ENCODE results near the gene CLRN2.

DNA sequence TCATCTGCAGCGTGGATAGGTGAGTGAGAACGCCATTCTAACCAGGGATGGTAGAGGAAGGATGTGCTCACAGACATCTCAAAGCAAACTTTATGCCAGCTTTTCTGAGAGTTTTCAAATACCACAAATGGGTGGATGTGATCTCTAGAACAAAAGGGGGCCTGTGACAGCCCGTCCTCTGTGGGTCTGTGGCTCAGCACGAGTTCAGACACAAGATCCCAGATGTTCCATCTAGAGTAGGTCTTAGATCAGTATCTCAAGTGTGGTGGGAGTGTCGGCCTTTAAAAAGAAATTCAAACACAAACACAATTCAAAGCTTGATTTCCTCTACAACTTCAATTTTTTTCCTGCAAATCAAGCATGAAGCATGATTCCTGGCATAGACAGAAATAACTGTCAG, 25.8 kb upstream of the CLRN2 start:
- TF ChIP-seq, protein P1, sequence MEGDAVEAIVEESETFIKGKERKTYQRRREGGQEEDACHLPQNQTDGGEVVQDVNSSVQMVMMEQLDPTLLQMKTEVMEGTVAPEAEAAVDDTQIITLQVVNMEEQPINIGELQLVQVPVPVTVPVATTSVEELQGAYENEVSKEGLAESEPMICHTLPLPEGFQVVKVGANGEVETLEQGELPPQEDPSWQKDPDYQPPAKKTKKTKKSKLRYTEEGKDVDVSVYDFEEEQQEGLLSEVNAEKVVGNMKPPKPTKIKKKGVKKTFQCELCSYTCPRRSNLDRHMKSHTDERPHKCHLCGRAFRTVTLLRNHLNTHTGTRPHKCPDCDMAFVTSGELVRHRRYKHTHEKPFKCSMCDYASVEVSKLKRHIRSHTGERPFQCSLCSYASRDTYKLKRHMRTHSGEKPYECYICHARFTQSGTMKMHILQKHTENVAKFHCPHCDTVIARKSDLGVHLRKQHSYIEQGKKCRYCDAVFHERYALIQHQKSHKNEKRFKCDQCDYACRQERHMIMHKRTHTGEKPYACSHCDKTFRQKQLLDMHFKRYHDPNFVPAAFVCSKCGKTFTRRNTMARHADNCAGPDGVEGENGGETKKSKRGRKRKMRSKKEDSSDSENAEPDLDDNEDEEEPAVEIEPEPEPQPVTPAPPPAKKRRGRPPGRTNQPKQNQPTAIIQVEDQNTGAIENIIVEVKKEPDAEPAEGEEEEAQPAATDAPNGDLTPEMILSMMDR (IDR thresholded peaks at IDR 0.05) = no peak
- no peak for TF ChIP-seq ZFX (IDR thresholded peaks at IDR 0.05; ENCODE audit: borderline replicate concordance)
